K562 (cell line): ENCODE results near the gene HPCAL1. TPM values are rescaled to one million over a fixed set of nuclear protein-coding genes. Genes with fewer than 3 reads are reported as not detected.
A peak's percentile ranks its signal among the peaks of the same experiment; 100 is the strongest.

Experiments used
- ARID1B ChIP-seq: fragments of 450-650 bp; IDR thresholded peaks from 2 replicates; pipeline ENCODE4 v1.6.1; 2016; ENCODE audit warnings: antibody characterized with exemption, mild to moderate bottlenecking, inconsistent platforms
- ATF1 ChIP-seq, 2 experiments: fragments of 450-650 bp in 1 of 2; IDR thresholded peaks; 2 replicates each; pipeline ENCODE4 v1.6.1; 2016; ENCODE audit warnings: missing compliant biosample characterization in 1 of 2, missing genetic modification characterization in 1 of 2
- CBFA2T2 ChIP-seq: fragments of 450-650 bp; conservative IDR thresholded peaks from 2 replicates; pipeline ENCODE4 v1.6.1; 2017; ENCODE audit warnings: mild to moderate bottlenecking
- CREB1 ChIP-seq, 2 experiments: sonication (generic) in 1 of 2; formaldehyde crosslinking in 1 of 2; IDR thresholded peaks; 2 replicates each; pipeline versions ENCODE4 v1.6.1 to v1.8.0; 2012 to 2022; ENCODE audit warnings: inconsistent platforms in 1 of 2, mild to moderate bottlenecking in 1 of 2, missing genetic modification reagents in 1 of 2, moderate library complexity in 1 of 2
- HDAC8 ChIP-seq: fragments of 450-650 bp; IDR thresholded peaks from 2 replicates; pipeline ENCODE4 v1.6.1; 2016; ENCODE audit warnings: mild to moderate bottlenecking, missing genetic modification characterization, moderate library complexity, missing compliant biosample characterization
- JUND ChIP-seq, 2 experiments: IDR thresholded peaks; 2 replicates in 1 of 2; 3 replicates in 1 of 2; pipeline ENCODE4 v1.6.1; 2011; ENCODE audit warnings: borderline replicate concordance in 2 of 2, low read depth in 2 of 2, low read length in 2 of 2, improper control_type of control experiment in 1 of 2, missing biosample characterization in 1 of 2, missing genetic modification characterization in 1 of 2, missing genetic modification reagents in 1 of 2
- KAT7 ChIP-seq: sonication (generic); formaldehyde crosslinking; IDR thresholded peaks from 2 replicates; pipeline ENCODE4 v1.8.0; 2022; ENCODE audit warnings: missing genetic modification reagents, mild to moderate bottlenecking, borderline replicate concordance
- MTA1 ChIP-seq: fragments of 450-650 bp; IDR thresholded peaks from 2 replicates; pipeline ENCODE4 v1.6.1; 2017; ENCODE audit warnings: borderline replicate concordance
- PHTF2 ChIP-seq: fragments of 250-450 bp; sonication (Bioruptor Pico); IDR thresholded peaks from 2 replicates; pipeline ENCODE4 v1.5.0; 2021; ENCODE audit warnings: mild to moderate bottlenecking
- POLR2AphosphoS5 ChIP-seq: IDR thresholded peaks from 2 replicates; pipeline ENCODE4 v1.6.1; 2011; ENCODE audit warnings: mild to moderate bottlenecking, low read depth, low read length, moderate library complexity; ENCODE audit not compliant: control insufficient read depth, insufficient read depth
- RBM25 ChIP-seq: fragments of 200-400 bp; formaldehyde crosslinking; IDR thresholded peaks from 2 replicates; pipeline ENCODE4 v1.6.1; 2018; ENCODE audit warnings: low read length, low read depth, moderate library complexity; ENCODE audit not compliant: severe bottlenecking
- SMARCC2 ChIP-seq: fragments of 450-650 bp; IDR thresholded peaks from 2 replicates; pipeline ENCODE4 v1.6.1; 2017; ENCODE audit warnings: antibody characterized with exemption, moderate library complexity, mild to moderate bottlenecking, low read depth
- XRCC5 ChIP-seq: fragments of 200-400 bp; formaldehyde crosslinking; IDR thresholded peaks from 2 replicates; pipeline ENCODE4 v1.6.1; 2017; ENCODE audit warnings: low read depth, mild to moderate bottlenecking, low read length
- ZNF311 ChIP-seq: fragments of 250-450 bp; sonication (Bioruptor Pico); IDR thresholded peaks from 2 replicates; pipeline ENCODE4 v1.4.0; 2020; ENCODE audit warnings: mild to moderate bottlenecking, moderate library complexity
- polyA plus RNA-seq, 8 experiments: library from polyadenylated mRNA; depleted of rRNA in 4 of 8; stranded (reverse) in 5 of 8; unstranded in 3 of 8; fragments of >200 nt; fragmentation: Nextera tagmentation in 2 of 8; fragmentation: Illumina TruSeq in 1 of 8; extraction: Ambion mirVana in 2 of 8; extraction: Trizol in 1 of 8; gene quantifications; 2 replicates each; pipeline versions ENCODE4 v1.2.1 to v1.2.3, GENCODE V29; 2011 to 2014; ENCODE audit warnings: inconsistent platforms in 1 of 8, missing spikeins in 1 of 8
- total RNA-seq, 7 experiments: library from RNA; depleted of rRNA in 6 of 7; stranded (reverse); fragments of >200 nt in 6 of 7; fragmentation: Illumina TruSeq in 2 of 7; extraction: Trizol in 2 of 7; gene quantifications; 2 replicates each; pipeline versions ENCODE4 v1.2.1 to v1.2.3, GENCODE V29; 2011 to 2021; ENCODE audit warnings: low replicate concordance in 1 of 7
- TF ChIP-seq, protein P1 (sequence below), 2 experiments: fragments of 450-650 bp; IDR thresholded peaks; 2 replicates each; pipeline ENCODE4 v1.6.1; 2016; ENCODE audit warnings: mild to moderate bottlenecking in 2 of 2, borderline replicate concordance in 1 of 2, low read depth in 1 of 2, moderate library complexity in 1 of 2
- TF ChIP-seq, protein P2 (sequence below): IDR thresholded peaks from 2 replicates; pipeline ENCODE4 v1.6.1; 2014; ENCODE audit warnings: antibody characterized with exemption
- TF ChIP-seq, protein P3 (sequence below), 2 experiments: fragments of 450-650 bp in 1 of 2; sonication (generic) in 1 of 2; formaldehyde crosslinking; conservative IDR thresholded peaks; 2 replicates each; pipeline versions ENCODE4 v1.4.0 to v1.8.1; 2020 to 2022; ENCODE audit warnings: mild to moderate bottlenecking in 1 of 2, missing genetic modification reagents in 1 of 2

Gene HPCAL1
- total and polyA plus RNA-seq, 9 of the 15 experiments (the other 6 are each of a cell fraction or from before 2014, with no cell fraction given): 2.7 to 65.5 (median 23.9) TPM

DNA sequence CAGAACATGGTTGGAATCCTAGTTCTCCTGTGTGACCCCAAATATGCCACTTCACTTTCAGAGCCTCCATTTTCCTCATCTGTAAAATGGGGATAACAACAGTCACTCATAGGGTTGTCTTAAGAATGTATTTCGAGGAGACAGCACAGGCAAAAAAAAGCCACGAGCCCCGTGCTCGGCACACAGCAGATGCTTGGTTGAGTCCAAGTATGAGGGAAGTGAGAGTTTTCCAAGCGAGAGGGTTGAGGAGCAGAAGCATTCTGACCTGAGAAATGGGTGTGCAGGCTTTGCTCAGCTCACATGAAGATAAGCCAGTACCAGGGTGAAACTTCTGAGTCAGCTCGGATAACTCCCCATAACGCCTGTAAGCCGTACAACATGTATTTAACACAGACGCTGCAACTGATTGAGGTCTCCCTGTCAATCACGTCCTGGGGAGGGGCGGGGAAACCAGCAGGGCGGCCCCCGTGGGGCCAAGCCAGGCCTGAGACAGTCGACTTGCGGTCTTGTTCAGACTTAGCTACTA is 168.4 kb downstream of the HPCAL1 start (continued):
- TF ChIP-seq, protein P1, sequence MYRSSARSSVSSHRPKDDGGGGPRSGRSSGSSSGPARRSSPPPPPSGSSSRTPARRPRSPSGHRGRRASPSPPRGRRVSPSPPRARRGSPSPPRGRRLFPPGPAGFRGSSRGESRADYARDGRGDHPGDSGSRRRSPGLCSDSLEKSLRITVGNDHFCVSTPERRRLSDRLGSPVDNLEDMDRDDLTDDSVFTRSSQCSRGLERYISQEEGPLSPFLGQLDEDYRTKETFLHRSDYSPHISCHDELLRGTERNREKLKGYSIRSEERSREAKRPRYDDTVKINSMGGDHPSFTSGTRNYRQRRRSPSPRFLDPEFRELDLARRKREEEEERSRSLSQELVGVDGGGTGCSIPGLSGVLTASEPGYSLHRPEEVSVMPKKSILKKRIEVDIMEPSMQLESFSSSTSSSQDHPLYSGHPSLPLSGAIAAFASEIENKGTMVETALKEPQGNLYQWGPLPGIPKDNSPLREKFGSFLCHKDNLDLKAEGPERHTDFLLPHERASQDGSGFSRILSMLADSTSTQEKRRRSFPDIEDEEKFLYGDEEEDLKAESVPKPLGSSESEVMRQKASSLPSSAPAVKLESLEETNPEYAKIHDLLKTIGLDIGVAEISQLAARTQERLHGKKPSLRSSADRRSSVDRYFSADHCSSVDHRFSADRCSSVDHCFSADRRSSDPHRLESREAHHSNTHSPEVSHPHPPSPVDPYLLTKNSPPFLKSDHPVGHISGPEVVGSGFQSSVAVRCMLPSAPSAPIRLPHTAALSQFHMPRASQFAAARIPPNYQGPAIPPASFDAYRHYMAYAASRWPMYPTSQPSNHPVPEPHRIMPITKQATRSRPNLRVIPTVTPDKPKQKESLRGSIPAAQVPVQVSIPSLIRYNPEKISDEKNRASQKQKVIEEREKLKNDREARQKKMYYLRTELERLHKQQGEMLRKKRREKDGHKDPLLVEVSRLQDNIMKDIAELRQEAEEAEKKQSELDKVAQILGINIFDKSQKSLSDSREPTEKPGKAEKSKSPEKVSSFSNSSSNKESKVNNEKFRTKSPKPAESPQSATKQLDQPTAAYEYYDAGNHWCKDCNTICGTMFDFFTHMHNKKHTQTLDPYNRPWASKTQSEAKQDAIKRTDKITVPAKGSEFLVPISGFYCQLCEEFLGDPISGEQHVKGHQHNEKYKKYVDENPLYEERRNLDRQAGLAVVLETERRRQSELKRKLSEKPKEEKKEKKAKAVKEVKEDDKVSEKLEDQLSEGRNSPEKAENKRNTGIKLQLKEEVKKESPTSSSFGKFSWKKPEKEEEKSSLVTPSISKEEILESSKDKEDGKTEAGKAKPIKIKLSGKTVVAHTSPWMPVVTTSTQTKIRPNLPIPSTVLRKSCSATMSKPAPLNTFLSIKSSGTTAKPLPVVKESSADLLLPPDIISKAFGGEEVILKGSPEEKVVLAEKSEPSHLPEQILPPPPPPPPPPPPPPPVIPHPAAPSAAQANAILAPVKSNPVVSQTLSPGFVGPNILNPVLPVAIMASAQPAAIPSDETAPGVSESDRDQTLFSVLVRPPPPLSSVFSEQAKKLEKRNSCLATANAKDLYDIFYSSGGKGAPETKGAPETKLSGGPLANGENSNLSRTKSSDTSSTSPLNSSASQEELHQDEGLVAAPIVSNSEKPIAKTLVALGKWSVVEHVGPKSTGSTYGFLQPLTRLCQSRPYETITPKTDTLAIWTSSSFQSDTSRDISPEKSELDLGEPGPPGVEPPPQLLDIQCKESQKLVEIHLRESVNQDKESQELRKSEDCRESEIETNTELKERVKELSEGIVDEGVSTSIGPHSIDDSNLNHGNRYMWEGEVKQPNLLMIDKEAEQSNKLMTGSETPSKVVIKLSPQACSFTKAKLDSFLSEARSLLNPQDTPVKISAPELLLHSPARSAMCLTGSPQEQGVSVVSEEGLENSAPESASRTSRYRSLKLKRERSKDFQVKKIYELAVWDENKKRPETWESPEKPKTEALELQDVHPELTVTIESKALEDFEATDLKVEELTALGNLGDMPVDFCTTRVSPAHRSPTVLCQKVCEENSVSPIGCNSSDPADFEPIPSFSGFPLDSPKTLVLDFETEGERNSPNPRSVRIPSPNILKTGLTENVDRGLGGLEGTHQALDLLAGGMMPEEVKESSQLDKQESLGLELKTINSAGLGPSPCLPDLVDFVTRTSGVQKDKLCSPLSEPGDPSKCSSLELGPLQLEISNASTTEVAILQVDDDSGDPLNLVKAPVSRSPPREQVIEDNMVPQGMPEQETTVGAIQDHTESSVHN (IDR thresholded peaks at IDR 0.05; ENCODE audit: borderline replicate concordance in 1 of 2, low read depth in 1 of 2): no peak
- TF ChIP-seq, protein P2, sequence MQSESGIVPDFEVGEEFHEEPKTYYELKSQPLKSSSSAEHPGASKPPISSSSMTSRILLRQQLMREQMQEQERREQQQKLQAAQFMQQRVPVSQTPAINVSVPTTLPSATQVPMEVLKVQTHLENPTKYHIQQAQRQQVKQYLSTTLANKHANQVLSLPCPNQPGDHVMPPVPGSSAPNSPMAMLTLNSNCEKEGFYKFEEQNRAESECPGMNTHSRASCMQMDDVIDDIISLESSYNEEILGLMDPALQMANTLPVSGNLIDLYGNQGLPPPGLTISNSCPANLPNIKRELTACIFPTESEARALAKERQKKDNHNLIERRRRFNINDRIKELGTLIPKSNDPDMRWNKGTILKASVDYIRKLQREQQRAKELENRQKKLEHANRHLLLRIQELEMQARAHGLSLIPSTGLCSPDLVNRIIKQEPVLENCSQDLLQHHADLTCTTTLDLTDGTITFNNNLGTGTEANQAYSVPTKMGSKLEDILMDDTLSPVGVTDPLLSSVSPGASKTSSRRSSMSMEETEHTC: no peak
- TF ChIP-seq ARID1B (peak; percentile 42; the same call in 1 of the 2 replicates), SMARCC2 (no peak), CBFA2T2 (peak; percentile 21; the same call in 1 of the 2 replicates), ATF1 (CRISPR knock-in tag; IDR thresholded peaks at IDR 0.05) (no peak), ATF1 (tag; IDR thresholded peaks at IDR 0.05) (peak; percentile 34; the same call in 1 of the 2 replicates), KAT7 (no peak), RBM25 (peak; percentile 90), MTA1 (0 out of 2 replicates have a peak, but pooled peaks have one; percentile 18), CREB1 (IDR thresholded peaks at IDR 0.05) (no peak), CREB1 (CRISPR knock-in tag; IDR thresholded peaks at IDR 0.05) (no peak), XRCC5 (0 out of 2 replicates have a peak, but pooled peaks have one; percentile 18), POLR2AphosphoS5 (no peak), PHTF2 (CRISPR knock-in tag) (no peak), ZNF311 (CRISPR knock-in tag) (no peak), HDAC8 (tag) (no peak), JUND (IDR thresholded peaks at IDR 0.05; ENCODE audit: borderline replicate concordance, low read depth, low read length) (no peak), JUND (tag; IDR thresholded peaks at IDR 0.05; ENCODE audit: borderline replicate concordance, low read depth, low read length) (peak; percentile 46; the same call in 2 of the 3 replicates)
- TF ChIP-seq, protein P3, sequence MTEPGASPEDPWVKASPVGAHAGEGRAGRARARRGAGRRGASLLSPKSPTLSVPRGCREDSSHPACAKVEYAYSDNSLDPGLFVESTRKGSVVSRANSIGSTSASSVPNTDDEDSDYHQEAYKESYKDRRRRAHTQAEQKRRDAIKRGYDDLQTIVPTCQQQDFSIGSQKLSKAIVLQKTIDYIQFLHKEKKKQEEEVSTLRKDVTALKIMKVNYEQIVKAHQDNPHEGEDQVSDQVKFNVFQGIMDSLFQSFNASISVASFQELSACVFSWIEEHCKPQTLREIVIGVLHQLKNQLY (CRISPR knock-in tag; conservative IDR thresholded peaks at IDR 0.05): no peak
